Measurements from ENCODE around the gene FRMD3. TPM values are rescaled to one million over a fixed set of nuclear protein-coding genes. Genes with fewer than 3 reads are reported as not detected.

Gene FRMD3
- total RNA-seq, 4 donors from 2014 or later, result 6.1 to 47.1 (median 11.5) TPM

- TF ChIP-seq CTCF (IDR thresholded peaks at IDR 0.05), result no peak
- ATAC-seq (ENCODE audit: low FRiP score) (no peak), DNase-seq (ENCODE audit: low spot score) (no peak)
Observed at GRCh38 chr9:83472221-83472665, 66.0 kb downstream of the FRMD3 start.

GRCh38 chr9:83471241-83471640, 67.0 kb downstream of the FRMD3 start:
- ATAC-seq (ENCODE audit: low FRiP score) (peak; percentile 28), DNase-seq (ENCODE audit: low spot score) (no peak)
- no peak for TF ChIP-seq CTCF (IDR thresholded peaks at IDR 0.05)

DNA sequence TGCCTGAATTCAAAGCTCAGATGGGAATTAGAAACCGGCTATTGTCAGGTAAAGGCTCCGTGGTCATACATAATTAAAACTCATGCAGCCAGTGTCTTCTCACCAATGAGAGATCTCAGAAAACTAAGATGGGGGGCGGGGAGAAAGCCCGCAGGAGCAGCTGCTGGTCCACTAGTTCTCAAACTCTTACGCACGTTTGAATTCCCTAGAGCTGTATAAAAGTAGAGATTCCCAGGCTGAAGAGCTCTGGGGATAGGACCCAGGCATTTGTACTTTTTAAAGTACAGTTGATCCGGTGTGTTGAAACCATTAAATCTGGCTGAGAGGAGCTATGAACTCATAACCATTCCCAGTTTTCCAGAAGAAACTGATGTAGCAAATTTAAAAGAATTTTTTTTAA, 68.5 kb downstream of the FRMD3 start:
- DNase-seq (ENCODE audit: low spot score) (no peak), ATAC-seq (ENCODE audit: low FRiP score) (no peak)
- TF ChIP-seq CTCF (IDR thresholded peaks at IDR 0.05), result no peak

DNA sequence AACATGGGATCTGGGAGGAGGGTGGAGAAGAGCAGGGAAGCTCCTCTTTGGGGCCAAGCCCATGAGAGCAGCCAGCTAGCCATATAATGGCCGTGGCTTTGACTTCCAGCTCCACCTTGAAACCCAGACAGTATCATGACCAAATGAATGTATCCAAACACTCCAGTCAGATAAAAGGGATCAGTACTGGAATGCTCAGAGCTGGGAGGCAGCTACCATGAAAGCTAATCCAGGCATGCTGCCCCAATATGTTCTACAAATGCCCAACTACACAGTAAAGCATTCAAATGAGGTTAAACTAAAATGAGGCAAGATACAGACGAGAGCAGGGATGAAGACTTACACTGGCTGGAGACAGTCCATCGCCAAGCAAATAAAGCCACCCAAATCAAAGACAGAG, 69.4 kb downstream of the FRMD3 start:
- no peak for TF ChIP-seq CTCF (IDR thresholded peaks at IDR 0.05)
- no peak for ATAC-seq (ENCODE audit: low FRiP score)

DNA sequence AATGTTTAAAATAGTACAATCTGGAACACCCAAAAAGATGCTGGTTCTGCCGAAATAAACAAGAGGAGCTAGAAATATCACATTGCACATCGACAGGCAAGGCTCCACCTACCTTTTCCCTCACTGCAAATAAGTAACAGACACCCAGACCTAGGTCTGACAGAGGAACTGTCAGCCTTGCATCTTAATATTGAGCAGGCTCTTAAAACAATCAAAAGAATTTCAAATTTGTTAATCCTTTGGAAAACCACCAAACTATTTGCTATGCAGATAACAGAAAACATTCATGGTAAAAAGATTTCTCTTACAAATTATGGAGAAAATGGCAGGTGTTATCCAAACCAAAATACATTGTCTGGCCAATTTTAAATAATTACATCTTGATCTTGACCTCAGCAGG, 71.3 kb downstream of the FRMD3 start:
- TF ChIP-seq CTCF (IDR thresholded peaks at IDR 0.05), result no peak
- ATAC-seq (ENCODE audit: low FRiP score), result no peak

More for the DNA sequence above, 69.4 kb downstream of the FRMD3 start:
- no peak for DNase-seq (ENCODE audit: low spot score)

GRCh38 chr9:83466351-83466750, 71.8 kb downstream of the FRMD3 start:
- DNase-seq (ENCODE audit: low spot score) (no peak), ATAC-seq (ENCODE audit: low FRiP score) (no peak)
- no peak for TF ChIP-seq CTCF (IDR thresholded peaks at IDR 0.05)

More for the DNA sequence above, 71.3 kb downstream of the FRMD3 start:
- DNase-seq (ENCODE audit: low spot score), result no peak

GRCh38 chr9:83459830-83460229, 78.4 kb downstream of the FRMD3 start:
- TF ChIP-seq CTCF (IDR thresholded peaks at IDR 0.05), result no peak
- DNase-seq (ENCODE audit: low spot score) (no peak), ATAC-seq (ENCODE audit: low FRiP score) (no peak)

All from omental fat pad (tissue), 4 donors.